ENCODE data around the gene VCAN.

The VCAN gene

GRCh38 chr5:83503662-83504061, 32.1 kb downstream of the VCAN start:
- no peak for DNase-seq

DNA sequence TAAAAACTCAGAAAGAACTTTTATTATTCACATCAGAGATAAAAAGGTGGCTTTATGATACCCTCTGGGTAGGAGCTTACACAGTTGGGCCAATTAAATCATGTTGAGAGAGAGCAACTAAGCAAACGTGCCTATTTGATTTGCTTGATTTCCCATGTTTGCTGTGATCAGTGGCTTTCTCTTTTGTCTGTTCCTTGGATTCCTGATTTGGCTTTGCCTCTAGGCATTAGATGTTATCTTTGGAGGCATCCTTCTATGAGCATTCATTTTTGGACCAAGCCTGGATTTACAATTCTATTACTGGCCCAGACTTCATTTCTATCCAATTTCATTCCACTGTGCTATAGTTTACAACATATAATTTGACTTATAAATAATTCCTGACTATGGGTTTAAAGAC, 35.9 kb downstream of the VCAN start:
- DNase-seq = no peak

DNA sequence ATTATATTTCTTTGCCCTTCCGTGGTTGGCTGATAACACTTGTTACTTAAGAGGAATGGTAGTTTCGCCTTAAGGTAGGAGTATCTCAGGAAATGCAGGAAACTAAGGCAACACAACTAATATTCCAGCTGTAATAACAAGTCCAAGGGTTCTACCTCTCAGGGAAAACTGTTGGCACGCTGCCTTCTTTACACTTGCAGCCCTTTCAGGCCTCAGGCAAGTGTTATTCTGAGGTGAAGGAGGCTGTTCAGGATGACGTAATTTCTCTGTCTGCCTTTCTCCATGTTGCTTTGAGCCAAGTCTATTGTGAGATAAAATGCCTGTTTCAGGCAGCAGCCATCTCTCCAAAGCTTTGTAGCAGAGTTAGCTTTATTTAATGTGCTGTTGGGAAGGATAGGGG, 38.0 kb downstream of the VCAN start:
- DNase-seq = no peak

- DNase-seq = no peak
Measured at GRCh38 chr5:83510260-83510659, 38.7 kb downstream of the VCAN start.

- DNase-seq = no peak
Measured at GRCh38 chr5:83512061-83512745, 40.7 kb downstream of the VCAN start.

DNA sequence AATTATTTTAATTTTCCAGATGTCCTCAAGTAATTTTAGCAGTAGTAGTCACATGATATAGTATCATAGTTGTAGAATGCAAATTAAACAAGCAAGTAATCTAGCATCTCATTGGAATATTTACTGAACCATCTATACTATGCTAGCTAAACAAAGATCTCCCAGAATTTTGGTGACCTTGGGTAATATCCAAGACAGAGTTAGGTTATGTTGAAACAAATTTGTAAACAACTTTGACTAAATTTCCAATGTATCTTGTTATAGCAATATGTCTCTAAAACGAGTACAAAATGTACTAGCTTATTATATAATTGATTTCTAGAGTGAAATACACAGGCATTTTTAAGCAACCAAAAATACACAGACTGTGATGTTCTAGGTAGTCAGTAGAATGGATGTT, 41.5 kb downstream of the VCAN start:
- DNase-seq = no peak

DNA sequence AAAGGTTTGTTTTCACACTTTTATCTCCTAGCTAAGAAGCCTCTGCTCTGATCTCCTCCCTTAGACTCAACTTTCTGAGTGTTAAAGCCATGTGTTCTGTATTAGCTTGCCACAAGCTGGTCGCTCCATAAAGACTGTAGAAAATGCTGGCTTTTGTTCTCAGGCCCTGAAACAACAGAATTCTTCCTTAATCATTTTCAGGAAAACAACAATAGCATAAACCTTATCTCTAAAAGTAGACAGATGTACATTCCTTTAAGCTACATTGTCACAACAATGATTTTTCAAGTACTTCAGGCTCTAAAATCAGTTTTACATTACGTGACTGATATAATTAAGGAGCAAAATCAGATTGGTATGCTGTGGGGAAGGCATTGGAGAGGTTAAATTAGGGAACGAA, 41.9 kb downstream of the VCAN start:
- no peak for DNase-seq

DNA sequence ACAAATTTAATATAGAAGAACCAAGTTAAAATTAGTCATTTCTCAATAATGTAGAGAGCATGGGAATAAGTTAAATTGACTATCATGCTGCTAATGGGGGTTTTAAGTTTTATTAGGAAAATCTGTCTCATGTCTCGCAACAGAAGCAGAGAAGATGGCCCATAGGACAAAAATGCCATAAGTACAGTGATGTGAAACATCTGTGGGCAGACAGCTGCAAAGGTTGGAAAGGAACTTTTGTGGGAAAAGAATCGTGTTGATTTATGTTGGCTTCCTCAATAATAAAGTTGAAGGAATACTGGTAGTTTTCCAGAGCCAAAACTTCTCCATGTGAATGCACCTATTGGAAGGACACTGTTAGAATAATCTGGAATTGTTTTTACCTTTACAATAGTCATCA, 44.8 kb downstream of the VCAN start:
- no peak for DNase-seq

- DNase-seq = no peak
Measured at GRCh38 chr5:83517072-83517687, 45.6 kb downstream of the VCAN start.

GRCh38 chr5:83517688-83518085, 46.1 kb downstream of the VCAN start:
- no peak for DNase-seq

DNA sequence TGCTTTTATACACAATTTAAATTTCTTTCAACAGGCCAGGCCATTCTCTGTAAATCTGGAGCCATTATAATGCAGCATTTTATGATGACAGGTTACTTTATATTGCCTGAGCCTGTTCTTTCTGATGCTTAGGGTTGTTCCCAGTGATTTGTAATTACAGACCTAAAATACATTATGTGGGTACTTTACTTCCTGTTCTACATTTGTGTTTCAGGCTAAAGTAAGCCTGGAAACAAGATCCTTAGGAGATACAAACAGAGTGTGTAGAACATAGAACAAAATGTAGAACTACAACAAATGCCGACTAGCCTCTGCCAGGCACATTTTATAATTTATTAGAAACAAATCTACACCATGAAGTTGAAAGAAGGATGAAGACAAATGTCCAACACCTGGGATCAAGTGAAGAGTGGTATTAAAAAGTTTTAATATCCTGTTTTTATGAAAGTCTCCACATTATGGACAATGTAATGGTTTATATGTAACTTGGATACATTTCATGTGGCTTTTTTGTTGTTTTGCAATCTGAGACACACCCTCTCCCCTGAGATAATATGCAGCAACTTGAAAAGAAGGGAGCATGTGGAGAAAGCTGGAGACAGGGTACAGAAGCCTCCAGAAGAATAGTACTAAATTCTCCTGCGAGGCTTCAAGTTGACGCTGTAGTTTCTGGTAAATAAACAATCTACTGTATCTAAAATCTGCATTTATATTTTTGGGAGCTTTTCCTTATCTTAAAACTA, 46.9 kb downstream of the VCAN start:
- DNase-seq = no peak

GRCh38 chr5:83522446-83522845, 50.9 kb downstream of the VCAN start:
- DNase-seq = no peak

- DNase-seq = no peak
Measured at GRCh38 chr5:83523929-83524328, 52.4 kb downstream of the VCAN start.

GRCh38 chr5:83524345-83524744, 52.8 kb downstream of the VCAN start:
- no peak for DNase-seq

DNA sequence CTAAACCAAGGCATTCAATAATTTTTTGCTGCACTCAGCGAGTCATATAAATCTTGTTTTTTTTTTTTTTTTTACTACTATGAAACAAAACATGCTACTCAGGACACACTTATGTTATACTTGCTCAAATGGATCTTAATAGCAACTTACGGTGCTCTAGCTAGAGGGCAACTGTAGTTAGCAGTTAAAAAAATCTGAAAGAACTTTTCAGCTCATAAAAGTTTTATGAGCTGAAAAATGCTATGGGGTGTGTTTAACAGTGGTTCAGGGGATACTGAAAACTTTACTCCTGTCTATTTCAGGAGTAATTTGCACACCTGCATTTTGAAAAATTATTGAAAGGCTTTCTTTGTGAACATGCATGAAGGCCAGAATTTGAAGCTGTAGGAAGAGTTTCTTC, 53.4 kb downstream of the VCAN start:
- DNase-seq = no peak

DNA sequence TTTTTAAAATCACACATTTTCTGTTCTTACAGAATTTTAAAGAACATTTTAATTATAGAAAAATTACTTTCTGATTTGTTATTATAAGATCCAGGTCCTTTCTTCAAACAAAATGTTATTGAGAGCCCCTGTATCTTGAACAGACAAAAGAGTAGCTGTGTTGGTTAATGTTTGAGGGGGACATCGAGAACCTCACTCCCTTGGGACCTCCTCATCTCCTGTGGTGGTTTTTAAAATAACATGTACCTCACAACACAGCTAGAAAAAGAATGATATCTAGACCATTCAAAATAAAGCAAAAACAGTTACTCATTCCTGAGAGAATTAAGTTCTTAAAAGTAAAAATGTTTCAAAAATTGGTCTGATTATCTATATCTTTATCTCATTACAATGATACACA, 54.7 kb downstream of the VCAN start:
- DNase-seq = no peak

DNA sequence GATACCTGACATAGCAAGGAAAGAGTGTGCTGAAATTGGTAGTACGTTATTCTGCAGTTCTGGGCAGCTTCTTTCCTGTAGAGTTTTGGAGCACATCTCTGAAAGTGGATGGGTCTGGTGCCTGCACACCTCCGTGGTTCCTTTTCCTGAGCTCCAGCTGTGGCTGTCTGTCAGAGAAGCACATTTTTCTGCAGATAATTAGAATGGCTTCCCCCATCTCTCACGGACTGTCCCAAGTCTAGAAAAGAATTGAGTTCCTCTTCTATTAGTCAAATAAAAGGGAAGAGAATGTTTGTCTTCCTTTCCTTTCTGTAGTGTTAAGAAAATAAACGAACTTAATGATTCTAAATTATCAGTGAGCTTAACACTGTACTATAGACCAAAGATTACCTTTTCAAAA, 55.7 kb downstream of the VCAN start:
- no peak for DNase-seq

DNA sequence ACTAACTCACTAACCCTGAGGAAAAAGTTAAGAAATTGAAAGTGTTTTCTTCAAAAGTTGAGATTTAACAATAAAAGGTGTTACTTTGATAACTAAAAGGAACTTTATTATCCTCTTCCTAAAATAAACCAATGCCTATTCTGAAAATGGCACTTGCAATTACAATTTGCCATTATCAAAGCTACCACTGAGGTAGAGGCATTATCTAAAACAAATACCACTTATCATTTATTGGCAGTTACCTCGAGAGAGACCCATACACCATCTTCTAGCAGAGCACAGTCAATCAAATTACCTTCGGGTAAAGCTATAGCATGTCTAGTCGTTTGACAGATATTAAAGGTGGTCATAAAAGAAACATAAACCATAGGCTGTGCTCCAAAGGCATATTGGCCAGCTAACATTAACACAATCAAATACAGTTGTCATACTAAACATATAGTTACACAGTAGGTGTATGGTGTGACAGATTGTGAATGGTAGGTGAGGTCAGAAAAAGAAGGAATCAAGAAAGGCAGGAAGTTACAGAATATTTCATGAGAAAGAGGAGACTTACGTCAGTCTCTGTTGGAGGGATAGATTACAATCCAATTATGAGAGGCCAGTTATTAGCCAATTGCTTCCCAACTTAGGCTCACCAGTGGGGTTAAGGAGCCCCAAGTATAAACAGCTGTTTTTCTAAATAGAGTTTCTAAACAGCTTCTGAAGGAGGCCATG, 56.3 kb downstream of the VCAN start:
- DNase-seq = no peak

GRCh38 chr5:83528439-83528769, 56.9 kb downstream of the VCAN start:
- DNase-seq = no peak

GRCh38 chr5:83530193-83530592, 58.6 kb downstream of the VCAN start:
- DNase-seq = no peak

- DNase-seq = no peak
Measured at GRCh38 chr5:83531661-83532060, 60.1 kb downstream of the VCAN start.

DNA sequence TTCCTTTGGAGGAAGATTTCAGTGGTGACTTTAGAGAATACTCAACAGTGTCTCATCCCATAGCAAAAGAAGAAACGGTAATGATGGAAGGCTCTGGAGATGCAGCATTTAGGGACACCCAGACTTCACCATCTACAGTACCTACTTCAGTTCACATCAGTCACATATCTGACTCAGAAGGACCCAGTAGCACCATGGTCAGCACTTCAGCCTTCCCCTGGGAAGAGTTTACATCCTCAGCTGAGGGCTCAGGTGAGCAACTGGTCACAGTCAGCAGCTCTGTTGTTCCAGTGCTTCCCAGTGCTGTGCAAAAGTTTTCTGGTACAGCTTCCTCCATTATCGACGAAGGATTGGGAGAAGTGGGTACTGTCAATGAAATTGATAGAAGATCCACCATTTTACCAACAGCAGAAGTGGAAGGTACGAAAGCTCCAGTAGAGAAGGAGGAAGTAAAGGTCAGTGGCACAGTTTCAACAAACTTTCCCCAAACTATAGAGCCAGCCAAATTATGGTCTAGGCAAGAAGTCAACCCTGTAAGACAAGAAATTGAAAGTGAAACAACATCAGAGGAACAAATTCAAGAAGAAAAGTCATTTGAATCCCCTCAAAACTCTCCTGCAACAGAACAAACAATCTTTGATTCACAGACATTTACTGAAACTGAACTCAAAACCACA, 67.4 kb downstream of the VCAN start:
- DNase-seq = no peak

DNA sequence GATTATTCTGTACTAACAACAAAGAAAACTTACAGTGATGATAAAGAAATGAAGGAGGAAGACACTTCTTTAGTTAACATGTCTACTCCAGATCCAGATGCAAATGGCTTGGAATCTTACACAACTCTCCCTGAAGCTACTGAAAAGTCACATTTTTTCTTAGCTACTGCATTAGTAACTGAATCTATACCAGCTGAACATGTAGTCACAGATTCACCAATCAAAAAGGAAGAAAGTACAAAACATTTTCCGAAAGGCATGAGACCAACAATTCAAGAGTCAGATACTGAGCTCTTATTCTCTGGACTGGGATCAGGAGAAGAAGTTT, 67.9 kb downstream of the VCAN start:
- no peak for DNase-seq

GRCh38 chr5:83540105-83540504, 68.6 kb downstream of the VCAN start:
- no peak for DNase-seq

Measured in NCI-H1694 (cell line).